ENCODE results near the gene DUS1L. TPM values are rescaled to one million over a fixed set of nuclear protein-coding genes. Genes with fewer than 3 reads are reported as not detected.

The DUS1L gene
- polyA plus RNA-seq, 1 of the 3 experiments (the other 2 are of a cell fraction), result 163 TPM

DNA sequence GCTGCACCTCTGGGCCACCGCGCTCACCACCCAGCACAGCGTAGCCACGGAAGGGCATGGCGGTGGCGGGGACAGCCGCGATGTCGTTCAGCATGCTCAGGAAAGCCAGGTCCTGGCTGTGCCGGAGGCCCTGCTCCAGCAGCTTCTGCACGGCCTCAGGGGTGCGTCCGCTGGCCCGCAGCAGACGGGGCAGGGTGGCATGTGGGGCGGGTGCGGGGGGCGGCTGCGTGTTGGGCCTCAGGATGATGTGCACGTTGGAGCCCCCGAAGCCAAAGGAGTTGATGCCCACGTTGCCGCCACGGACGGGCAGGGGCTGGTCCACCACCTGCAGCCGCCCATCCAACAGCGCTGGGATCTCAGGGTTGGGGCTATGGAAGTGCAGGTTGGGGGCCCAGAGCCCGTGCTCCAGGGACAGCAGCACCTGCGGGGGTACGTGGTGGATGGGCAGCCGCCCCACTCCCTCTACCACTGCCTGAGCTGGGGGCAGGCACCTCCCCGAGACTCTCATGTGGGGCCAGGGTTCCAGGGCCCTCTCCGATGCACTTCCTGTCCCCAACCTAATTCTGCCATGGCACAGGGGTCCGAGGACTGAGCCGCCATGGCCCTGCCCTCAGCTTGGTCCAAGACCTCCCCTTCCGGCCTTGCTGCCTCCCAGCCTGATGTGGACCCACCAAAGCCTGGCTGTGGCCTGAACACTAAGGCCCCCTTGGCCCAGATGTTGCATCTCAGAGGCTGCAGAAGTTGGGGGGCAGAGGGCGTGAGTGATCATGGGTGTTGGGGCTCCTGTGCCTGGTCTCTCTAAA is 25.9 kb upstream of the DUS1L start:
- 93% methylated on average over 23 of the region's 37 CpGs for WGBS (ENCODE audit: low lambda C conversion rate)
- Histone ChIP-seq H3K27me3 (ENCODE audit: insufficient read depth) (no peaks in the 10 kb centered on the region), H3K79me2 (ENCODE audit: insufficient read depth) (peaks cover 21% of the 10 kb centered on the region), H3K9ac (no peak overlapping the region), H3K36me3 (replicated peaks in 1 of 2; ENCODE audit: control insufficient read depth in 1 of 2, insufficient read depth in 2 of 2, low read length in 1 of 2) (peaks cover 36 to 92% of the 10 kb centered on the region in 2 experiments), H3K4me2 (no peak overlapping the region), H3K4me3 (ENCODE audit: low read depth in 2 of 2, low read length in 1 of 2) (no peak overlapping the region), H3K9me2 (no peaks in the 10 kb centered on the region), H3K4me1 (ENCODE audit: control insufficient read depth in 1 of 2, insufficient read depth in 2 of 2, low read depth in 1 of 2, low read length in 1 of 2) (peaks cover 3 to 7% of the 10 kb centered on the region in 2 experiments; a peak in 1 of 4 replicates), H2AFZ (ENCODE audit: low read depth) (no peak overlapping the region), H4K20me1 (ENCODE audit: insufficient read depth) (peaks cover 16% of the 10 kb centered on the region), H3K9me3 (no peaks in the 10 kb centered on the region), H3K27ac (ENCODE audit: low read depth in 2 of 2, low read length in 1 of 2) (no peak overlapping the region), H3F3A (replicated peaks; ENCODE audit: insufficient read depth) (no peaks in the 10 kb centered on the region)
- POLR2A ChIA-PET, result interaction anchor here (1.8 kb wide), 1 partner anchor 15 kb away, joined by 5 read pairs; no protein-coding TSS in a partner anchor
- CTCF ChIA-PET, result interaction anchor here (0.7 to 4.3 kb wide), 3 partner anchors 25 to 132 kb away, joined by 4 to 22 read pairs (median 4); no protein-coding TSS in a partner anchor
- no peak for DNase-seq
- TF ChIP-seq POLR2AphosphoS5 (IDR thresholded peaks at IDR 0.05; ENCODE audit: low read depth, low read length) (no peak), RAD21 (IDR thresholded peaks at IDR 0.05; ENCODE audit: low read length) (no peak), FOXJ3 (CRISPR knock-in tag; IDR thresholded peaks at IDR 0.05) (no peak), TEAD4 (IDR thresholded peaks at IDR 0.05; ENCODE audit: borderline replicate concordance, insufficient read depth) (no peak), GABPA (IDR thresholded peaks at IDR 0.05; ENCODE audit: low read depth) (no peak), RFX5 (IDR thresholded peaks at IDR 0.05; ENCODE audit: low read length) (no peak), ELF1 (IDR thresholded peaks at IDR 0.05) (no peak), SIN3A (IDR thresholded peaks at IDR 0.05; ENCODE audit: borderline replicate concordance, low read depth, low read length) (no peak), FOSL2 (IDR thresholded peaks at IDR 0.05; ENCODE audit: borderline replicate concordance, low read depth) (no peak), MXI1 (IDR thresholded peaks at IDR 0.05; ENCODE audit: low read depth, low read length) (no peak)
- TF ChIP-seq, protein P1, sequence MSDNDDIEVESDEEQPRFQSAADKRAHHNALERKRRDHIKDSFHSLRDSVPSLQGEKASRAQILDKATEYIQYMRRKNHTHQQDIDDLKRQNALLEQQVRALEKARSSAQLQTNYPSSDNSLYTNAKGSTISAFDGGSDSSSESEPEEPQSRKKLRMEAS (IDR thresholded peaks at IDR 0.05; ENCODE audit: low read depth), result no peak
- TF ChIP-seq, protein P2, sequence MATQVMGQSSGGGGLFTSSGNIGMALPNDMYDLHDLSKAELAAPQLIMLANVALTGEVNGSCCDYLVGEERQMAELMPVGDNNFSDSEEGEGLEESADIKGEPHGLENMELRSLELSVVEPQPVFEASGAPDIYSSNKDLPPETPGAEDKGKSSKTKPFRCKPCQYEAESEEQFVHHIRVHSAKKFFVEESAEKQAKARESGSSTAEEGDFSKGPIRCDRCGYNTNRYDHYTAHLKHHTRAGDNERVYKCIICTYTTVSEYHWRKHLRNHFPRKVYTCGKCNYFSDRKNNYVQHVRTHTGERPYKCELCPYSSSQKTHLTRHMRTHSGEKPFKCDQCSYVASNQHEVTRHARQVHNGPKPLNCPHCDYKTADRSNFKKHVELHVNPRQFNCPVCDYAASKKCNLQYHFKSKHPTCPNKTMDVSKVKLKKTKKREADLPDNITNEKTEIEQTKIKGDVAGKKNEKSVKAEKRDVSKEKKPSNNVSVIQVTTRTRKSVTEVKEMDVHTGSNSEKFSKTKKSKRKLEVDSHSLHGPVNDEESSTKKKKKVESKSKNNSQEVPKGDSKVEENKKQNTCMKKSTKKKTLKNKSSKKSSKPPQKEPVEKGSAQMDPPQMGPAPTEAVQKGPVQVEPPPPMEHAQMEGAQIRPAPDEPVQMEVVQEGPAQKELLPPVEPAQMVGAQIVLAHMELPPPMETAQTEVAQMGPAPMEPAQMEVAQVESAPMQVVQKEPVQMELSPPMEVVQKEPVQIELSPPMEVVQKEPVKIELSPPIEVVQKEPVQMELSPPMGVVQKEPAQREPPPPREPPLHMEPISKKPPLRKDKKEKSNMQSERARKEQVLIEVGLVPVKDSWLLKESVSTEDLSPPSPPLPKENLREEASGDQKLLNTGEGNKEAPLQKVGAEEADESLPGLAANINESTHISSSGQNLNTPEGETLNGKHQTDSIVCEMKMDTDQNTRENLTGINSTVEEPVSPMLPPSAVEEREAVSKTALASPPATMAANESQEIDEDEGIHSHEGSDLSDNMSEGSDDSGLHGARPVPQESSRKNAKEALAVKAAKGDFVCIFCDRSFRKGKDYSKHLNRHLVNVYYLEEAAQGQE (IDR thresholded peaks at IDR 0.05; ENCODE audit: low read depth, low read length), result no peak
- TF ChIP-seq, protein P3, sequence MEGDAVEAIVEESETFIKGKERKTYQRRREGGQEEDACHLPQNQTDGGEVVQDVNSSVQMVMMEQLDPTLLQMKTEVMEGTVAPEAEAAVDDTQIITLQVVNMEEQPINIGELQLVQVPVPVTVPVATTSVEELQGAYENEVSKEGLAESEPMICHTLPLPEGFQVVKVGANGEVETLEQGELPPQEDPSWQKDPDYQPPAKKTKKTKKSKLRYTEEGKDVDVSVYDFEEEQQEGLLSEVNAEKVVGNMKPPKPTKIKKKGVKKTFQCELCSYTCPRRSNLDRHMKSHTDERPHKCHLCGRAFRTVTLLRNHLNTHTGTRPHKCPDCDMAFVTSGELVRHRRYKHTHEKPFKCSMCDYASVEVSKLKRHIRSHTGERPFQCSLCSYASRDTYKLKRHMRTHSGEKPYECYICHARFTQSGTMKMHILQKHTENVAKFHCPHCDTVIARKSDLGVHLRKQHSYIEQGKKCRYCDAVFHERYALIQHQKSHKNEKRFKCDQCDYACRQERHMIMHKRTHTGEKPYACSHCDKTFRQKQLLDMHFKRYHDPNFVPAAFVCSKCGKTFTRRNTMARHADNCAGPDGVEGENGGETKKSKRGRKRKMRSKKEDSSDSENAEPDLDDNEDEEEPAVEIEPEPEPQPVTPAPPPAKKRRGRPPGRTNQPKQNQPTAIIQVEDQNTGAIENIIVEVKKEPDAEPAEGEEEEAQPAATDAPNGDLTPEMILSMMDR (IDR thresholded peaks at IDR 0.05), result no peak
- TF ChIP-seq, protein P4, sequence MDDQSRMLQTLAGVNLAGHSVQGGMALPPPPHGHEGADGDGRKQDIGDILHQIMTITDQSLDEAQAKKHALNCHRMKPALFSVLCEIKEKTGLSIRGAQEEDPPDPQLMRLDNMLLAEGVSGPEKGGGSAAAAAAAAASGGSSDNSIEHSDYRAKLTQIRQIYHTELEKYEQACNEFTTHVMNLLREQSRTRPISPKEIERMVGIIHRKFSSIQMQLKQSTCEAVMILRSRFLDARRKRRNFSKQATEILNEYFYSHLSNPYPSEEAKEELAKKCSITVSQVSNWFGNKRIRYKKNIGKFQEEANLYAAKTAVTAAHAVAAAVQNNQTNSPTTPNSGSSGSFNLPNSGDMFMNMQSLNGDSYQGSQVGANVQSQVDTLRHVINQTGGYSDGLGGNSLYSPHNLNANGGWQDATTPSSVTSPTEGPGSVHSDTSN (IDR thresholded peaks at IDR 0.05), result no peak
- TF ChIP-seq, protein P5, sequence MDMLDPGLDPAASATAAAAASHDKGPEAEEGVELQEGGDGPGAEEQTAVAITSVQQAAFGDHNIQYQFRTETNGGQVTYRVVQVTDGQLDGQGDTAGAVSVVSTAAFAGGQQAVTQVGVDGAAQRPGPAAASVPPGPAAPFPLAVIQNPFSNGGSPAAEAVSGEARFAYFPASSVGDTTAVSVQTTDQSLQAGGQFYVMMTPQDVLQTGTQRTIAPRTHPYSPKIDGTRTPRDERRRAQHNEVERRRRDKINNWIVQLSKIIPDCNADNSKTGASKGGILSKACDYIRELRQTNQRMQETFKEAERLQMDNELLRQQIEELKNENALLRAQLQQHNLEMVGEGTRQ (IDR thresholded peaks at IDR 0.05; ENCODE audit: borderline replicate concordance, low read depth, low read length), result no peak
